Measurements from ENCODE around the gene PARD3B. TPM values are rescaled to one million over a fixed set of nuclear protein-coding genes. Genes with fewer than 3 reads are reported as not detected.

PARD3B gene, protein sequence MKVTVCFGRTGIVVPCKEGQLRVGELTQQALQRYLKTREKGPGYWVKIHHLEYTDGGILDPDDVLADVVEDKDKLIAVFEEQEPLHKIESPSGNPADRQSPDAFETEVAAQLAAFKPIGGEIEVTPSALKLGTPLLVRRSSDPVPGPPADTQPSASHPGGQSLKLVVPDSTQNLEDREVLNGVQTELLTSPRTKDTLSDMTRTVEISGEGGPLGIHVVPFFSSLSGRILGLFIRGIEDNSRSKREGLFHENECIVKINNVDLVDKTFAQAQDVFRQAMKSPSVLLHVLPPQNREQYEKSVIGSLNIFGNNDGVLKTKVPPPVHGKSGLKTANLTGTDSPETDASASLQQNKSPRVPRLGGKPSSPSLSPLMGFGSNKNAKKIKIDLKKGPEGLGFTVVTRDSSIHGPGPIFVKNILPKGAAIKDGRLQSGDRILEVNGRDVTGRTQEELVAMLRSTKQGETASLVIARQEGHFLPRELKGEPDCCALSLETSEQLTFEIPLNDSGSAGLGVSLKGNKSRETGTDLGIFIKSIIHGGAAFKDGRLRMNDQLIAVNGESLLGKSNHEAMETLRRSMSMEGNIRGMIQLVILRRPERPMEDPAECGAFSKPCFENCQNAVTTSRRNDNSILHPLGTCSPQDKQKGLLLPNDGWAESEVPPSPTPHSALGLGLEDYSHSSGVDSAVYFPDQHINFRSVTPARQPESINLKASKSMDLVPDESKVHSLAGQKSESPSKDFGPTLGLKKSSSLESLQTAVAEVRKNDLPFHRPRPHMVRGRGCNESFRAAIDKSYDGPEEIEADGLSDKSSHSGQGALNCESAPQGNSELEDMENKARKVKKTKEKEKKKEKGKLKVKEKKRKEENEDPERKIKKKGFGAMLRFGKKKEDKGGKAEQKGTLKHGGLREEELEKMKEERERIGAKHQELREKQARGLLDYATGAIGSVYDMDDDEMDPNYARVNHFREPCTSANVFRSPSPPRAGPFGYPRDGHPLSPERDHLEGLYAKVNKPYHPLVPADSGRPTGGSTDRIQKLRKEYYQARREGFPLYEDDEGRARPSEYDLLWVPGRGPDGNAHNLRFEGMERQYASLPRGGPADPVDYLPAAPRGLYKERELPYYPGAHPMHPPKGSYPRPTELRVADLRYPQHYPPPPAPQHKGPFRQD (N-terminal part only)
- 6.4 and 11.9 TPM in 2 replicates for total RNA-seq

GRCh38 chr2:204544961-204545860 is at the start of gene PARD3B:
TSS of gene PARD3B (plus strand) at chr2:204545475. CDS start at chr2:204546000, 525 bp downstream.
- peak; percentile 14 to 77 for DNase-seq (ENCODE audit: low read depth in 2 of 2)

GRCh38 chr2:204496779-204497178 is 48.5 kb upstream of the PARD3B start:
- DNase-seq (ENCODE audit: low read depth in 2 of 2) = no peak

- no peak for DNase-seq (ENCODE audit: low read depth in 2 of 2)
These were observed 47.4 kb upstream of the PARD3B start for GRCh38 chr2:204497855-204498254.

GRCh38 chr2:204498291-204498690 is 47.0 kb upstream of the PARD3B start:
- DNase-seq (ENCODE audit: low read depth in 2 of 2) = no peak

GRCh38 chr2:204503869-204504268 is 41.4 kb upstream of the PARD3B start:
- no peak for DNase-seq (ENCODE audit: low read depth in 2 of 2)

- DNase-seq (ENCODE audit: low read depth in 2 of 2) = no peak
These were observed 40.7 kb upstream of the PARD3B start for GRCh38 chr2:204504594-204504993.

GRCh38 chr2:204505488-204505887 is 39.8 kb upstream of the PARD3B start:
- no peak for DNase-seq (ENCODE audit: low read depth in 2 of 2)

- no peak for DNase-seq (ENCODE audit: low read depth in 2 of 2)
These were observed 39.3 kb upstream of the PARD3B start for GRCh38 chr2:204505946-204506345.

- no peak for DNase-seq (ENCODE audit: low read depth in 2 of 2)
These were observed 37.6 kb upstream of the PARD3B start for GRCh38 chr2:204507636-204508035.

DNA sequence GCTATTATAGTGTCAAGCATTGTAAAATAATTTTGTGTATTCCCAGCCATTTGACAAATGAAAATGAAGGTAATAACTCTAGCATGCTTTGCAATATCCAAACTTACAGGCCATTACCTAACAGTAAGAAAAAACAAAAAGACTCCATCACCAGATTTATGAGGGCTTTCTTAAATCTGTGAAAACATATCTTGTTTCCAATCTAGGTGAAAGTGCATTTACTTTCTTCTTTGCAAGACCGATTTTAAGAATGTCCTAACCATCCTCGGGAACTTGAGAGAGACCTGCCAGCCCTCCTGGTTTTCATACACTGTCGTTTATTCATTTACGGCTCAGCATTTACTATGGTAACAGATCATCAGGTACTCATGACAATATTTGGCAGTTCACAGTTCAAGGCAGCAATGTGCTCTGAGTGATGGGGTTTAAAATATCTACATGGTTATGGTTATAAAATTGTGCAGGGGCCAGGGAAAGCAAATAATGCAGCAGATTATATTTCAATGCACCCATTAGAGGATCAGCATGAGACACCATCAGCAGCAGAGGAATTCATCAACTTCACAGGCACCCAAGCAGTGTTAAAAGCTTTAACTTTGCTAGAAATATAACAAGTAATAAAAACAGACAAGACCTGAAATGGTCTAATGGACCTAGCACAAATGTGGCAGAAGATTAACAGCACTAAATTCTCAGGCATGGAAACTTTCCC is 34.4 kb upstream of the PARD3B start:
- no peak for DNase-seq (ENCODE audit: low read depth in 2 of 2)

- no peak for DNase-seq (ENCODE audit: low read depth in 2 of 2)
These were observed 30.8 kb upstream of the PARD3B start for GRCh38 chr2:204514439-204514838.

DNA sequence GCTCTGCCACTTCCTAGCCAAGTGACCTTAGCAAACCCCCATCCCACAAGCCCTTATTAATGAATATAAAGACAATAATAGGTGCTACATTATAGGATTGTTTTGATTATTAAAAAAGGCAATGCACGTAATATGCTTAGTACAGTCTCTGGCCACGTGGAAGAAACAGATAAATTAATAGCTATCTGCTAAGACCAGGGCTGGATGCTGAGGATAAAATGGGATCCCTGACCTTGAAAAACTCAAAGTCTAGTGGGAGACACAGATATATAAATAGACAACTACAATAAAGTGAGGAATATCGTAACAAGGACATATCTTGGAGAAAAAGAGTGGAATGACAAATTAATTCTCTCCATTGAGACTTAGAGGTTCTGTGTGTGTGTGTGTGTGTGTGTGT is 29.9 kb upstream of the PARD3B start:
- DNase-seq (ENCODE audit: low read depth in 2 of 2) = no peak

DNA sequence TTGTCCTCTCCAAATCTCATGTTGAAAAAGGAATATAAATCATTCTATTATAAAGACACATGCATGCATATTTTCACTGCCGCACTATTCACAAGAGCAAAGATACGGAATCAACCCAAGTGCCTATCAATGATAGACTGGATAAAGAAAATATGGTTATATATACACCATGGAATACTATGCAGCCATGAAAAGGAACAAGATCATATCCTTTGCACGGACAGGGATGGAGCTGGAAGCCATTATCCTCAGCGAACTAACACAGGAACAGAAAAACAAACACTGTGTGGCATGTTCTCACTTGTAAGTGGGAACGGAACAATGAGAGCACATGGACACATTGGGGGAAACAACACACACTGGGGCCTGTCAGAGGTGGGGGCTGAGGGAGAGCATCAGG is 28.1 kb upstream of the PARD3B start:
- no peak for DNase-seq (ENCODE audit: low read depth in 2 of 2)

DNA sequence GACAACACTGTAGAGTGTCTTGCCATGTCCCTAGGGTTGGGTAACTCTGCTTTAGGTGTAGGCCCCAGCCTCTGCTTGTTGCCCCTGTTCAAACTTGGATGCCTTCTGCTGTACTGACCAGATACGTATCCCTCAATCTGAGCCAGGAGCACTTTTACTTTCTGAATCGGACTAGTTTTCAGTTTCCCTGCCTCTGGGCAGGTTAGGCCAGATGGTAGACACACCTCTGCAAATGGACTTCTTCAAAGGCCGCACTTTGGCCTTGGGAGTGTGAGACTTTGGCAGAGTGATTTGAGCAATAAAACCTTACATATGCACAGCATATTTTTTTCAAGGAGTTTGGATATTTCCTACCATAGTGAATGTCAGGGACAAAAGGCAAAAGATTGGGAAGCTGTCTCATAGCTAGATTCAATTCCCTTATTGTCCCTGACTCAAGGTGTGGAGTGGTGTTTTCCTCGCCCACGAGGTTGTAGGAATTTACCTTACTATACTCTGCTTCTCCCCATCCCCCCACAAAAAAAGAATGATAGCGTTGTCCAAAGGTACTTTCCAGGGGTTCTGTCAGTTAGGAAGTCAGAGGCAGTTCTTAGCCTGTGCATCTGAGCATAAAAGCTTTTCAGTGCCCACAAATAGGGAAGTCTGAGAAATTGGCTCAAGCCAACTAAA is 15.3 kb upstream of the PARD3B start:
- no peak for DNase-seq (ENCODE audit: low read depth in 2 of 2)

GRCh38 chr2:204530464-204530805 is 14.8 kb upstream of the PARD3B start:
- DNase-seq (ENCODE audit: low read depth in 2 of 2) = no peak

DNA sequence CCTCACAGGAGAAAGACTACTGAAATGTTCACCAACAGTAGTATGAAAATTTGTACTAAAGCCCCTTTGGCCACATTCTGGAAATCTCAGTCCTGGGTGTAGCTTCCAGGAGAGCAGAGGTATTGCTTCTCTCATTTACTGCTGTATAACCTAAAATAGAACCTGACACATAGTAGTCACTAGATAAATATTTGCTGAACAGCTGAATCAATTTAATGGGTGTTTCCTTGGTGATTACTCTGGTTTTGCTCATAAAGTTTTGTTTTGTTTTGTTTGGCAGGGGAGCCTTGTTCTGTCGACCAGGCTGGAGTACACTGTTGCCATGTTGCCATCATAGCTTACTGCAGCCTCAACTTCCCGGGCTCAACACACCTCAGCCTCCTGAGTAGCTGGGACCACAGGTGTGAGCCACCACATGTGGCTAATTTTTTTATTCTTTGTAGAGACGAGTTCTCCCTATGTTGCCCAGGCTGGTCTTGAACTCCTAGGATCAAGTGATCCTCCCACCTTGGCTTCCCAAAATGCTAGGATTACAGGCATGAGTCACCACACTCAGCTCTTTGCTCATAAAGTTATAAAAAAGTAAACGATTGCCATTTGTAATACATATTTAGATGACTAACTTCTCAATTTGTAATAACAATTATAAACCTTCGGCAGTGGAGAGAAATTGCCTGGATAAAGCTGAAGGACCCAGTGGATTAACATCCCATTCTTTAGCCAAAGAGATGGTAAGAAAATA is 11.5 kb upstream of the PARD3B start:
- DNase-seq (ENCODE audit: low read depth in 2 of 2) = peak in 1 of 2 donors; percentile 13

- no peak for DNase-seq (ENCODE audit: low read depth in 2 of 2)
These were observed 9.9 kb upstream of the PARD3B start for GRCh38 chr2:204535356-204535755.

DNA sequence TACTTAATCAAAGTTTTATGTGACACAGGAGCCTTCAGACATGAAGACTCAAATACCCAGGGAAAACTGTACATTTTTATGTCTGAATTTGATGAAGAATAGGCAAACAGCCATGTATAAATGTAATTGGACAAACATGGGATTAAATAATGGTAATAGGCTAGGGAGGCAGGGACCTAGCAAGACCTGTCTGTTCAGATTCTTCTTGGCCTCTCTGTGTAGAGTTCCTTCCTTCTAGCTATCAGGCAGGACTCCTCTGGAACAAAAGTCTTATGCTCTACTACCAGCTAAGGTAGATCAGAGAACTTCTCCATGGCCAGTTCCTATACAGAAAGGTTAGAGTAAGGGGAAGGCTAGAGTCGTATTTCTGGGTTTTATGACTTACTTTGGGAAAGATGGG is 9.5 kb upstream of the PARD3B start:
- DNase-seq (ENCODE audit: low read depth in 2 of 2) = no peak

Measured in dermis microvascular lymphatic vessel endothelial cell (primary cell).